ENCODE results near the gene GALK1. TPM values are rescaled to one million over a fixed set of nuclear protein-coding genes. Genes with fewer than 3 reads are reported as not detected.

GALK1 gene
- total RNA-seq, 5 donors from 2014 or later (not counting 1 experiment from before 2014, with no cell fraction given) = 8.4 to 35.7 (median 26.7) TPM

GRCh38 chr17:75806822-75807500 is 42.0 kb upstream of the GALK1 start:
- Mint-ChIP-seq H3K4me3 (no peak overlapping the region), H3K27me3 (no peaks in the 10 kb centered on the region), H3K9me3 (no peaks in the 10 kb centered on the region), H3K27ac (no peak overlapping the region), H3K4me1 (peaks cover 0 to 13% (median 6%) of the 10 kb centered on the region in 3 donors), H3K36me3 (peaks cover 5% of the 10 kb centered on the region)
- H3K9me3 ChIP-seq = no peaks in the 10 kb centered on the region
- H3K27me3 ChIP-seq (replicated peaks in 1 of 2; ENCODE audit: control insufficient read depth in 2 of 2, extremely low read depth in 1 of 2, insufficient read depth in 2 of 2, low read length in 1 of 2) = no peaks in the 10 kb centered on the region
- WGBS (ENCODE audit: insufficient coverage) = 96% methylated on average over 2 of the region's 4 CpGs
- CTCF ChIA-PET = interaction anchor here in 1 of 2 donors (1.2 kb wide), 1 partner anchor 47 kb away, joined by 4 read pairs; no protein-coding TSS in a partner anchor
- no peak overlapping the region for H3K27ac ChIP-seq (ENCODE audit: low read length)
- no peak for ATAC-seq (replicated peaks in 1 of 4)
- DNase-seq = peak in 1 of 35 experiments; percentile 7
- H3K36me3 ChIP-seq (ENCODE audit: control insufficient read depth in 2 of 2, extremely low read depth in 1 of 2, insufficient read depth in 1 of 2, low read length in 1 of 2) = peaks cover 17 to 27% of the 10 kb centered on the region in 2 donors
- peaks cover 2 to 4% of the 10 kb centered on the region in 2 experiments for H3K4me1 ChIP-seq (ENCODE audit: control insufficient read depth in 1 of 2, extremely low read depth in 1 of 2, insufficient read depth in 2 of 2, low read length in 2 of 2)
- POLR2A ChIA-PET = no interaction called here
- no peak overlapping the region for H3K4me3 ChIP-seq (ENCODE audit: control insufficient read depth in 1 of 2, extremely low read depth in 1 of 2, low read length in 1 of 2)

GRCh38 chr17:75803883-75804282 is 38.9 kb upstream of the GALK1 start:
- Mint-ChIP-seq H3K36me3 (peaks cover 12% of the 10 kb centered on the region), H3K4me3 (no peak overlapping the region), H3K27me3 (no peaks in the 10 kb centered on the region), H3K9me3 (no peaks in the 10 kb centered on the region), H3K27ac (peak overlapping the region in 1 of 2 donors; percentile 39), H3K4me1 (peaks cover 5 to 18% (median 6%) of the 10 kb centered on the region in 3 donors)
- peaks cover 2 to 4% of the 10 kb centered on the region in 2 experiments for H3K4me1 ChIP-seq (ENCODE audit: control insufficient read depth in 1 of 2, extremely low read depth in 1 of 2, insufficient read depth in 2 of 2, low read length in 2 of 2)
- CTCF ChIA-PET = interaction anchor here in 1 of 2 donors (0.5 to 0.8 kb wide), 3 partner anchors 50 to 517 kb away, joined by 3 to 5 read pairs (median 3); no protein-coding TSS in a partner anchor
- H3K9me3 ChIP-seq = no peaks in the 10 kb centered on the region
- no peaks in the 10 kb centered on the region for H3K27me3 ChIP-seq (replicated peaks in 1 of 2; ENCODE audit: control insufficient read depth in 2 of 2, extremely low read depth in 1 of 2, insufficient read depth in 2 of 2, low read length in 1 of 2)
- ATAC-seq (replicated peaks in 1 of 4) (no peak), DNase-seq (no peak)
- WGBS (ENCODE audit: insufficient coverage) = no CpG with 5 or more reads among the region's 1 CpG
- no peak overlapping the region for H3K4me3 ChIP-seq (ENCODE audit: control insufficient read depth in 1 of 2, extremely low read depth in 1 of 2, low read length in 1 of 2)
- H3K36me3 ChIP-seq (ENCODE audit: control insufficient read depth in 2 of 2, extremely low read depth in 1 of 2, insufficient read depth in 1 of 2, low read length in 1 of 2) = peaks cover 0 to 13% of the 10 kb centered on the region in 2 donors
- POLR2A ChIA-PET = interaction anchor here (0.6 to 1.0 kb wide), 4 partner anchors 8 to 162 kb away, joined by 3 to 4 read pairs (median 3); no protein-coding TSS in a partner anchor
- H3K27ac ChIP-seq (ENCODE audit: low read length) = no peak overlapping the region

- peaks cover 5 to 21% (median 9%) of the 10 kb centered on the region in 3 donors for H3K4me1 Mint-ChIP-seq
- ATAC-seq (replicated peaks in 1 of 4) = no peak
- H3K27ac ChIP-seq (ENCODE audit: low read length) = no peak overlapping the region
- H3K27me3 Mint-ChIP-seq = no peaks in the 10 kb centered on the region
- peaks cover 16% of the 10 kb centered on the region for H3K36me3 Mint-ChIP-seq
- DNase-seq = no peak
- H3K4me1 ChIP-seq (ENCODE audit: control insufficient read depth in 1 of 2, extremely low read depth in 1 of 2, insufficient read depth in 2 of 2, low read length in 2 of 2) = peaks cover 0 to 2% of the 10 kb centered on the region in 2 experiments
- ChIA-PET POLR2A (interaction anchor here in 1 of 2 donors (0.9 kb wide), 1 partner anchor 13 kb away, joined by 3 read pairs; no protein-coding TSS in a partner anchor), CTCF (interaction anchor here in 1 of 2 donors (0.6 to 0.9 kb wide), 2 partner anchors 16 to 216 kb away, joined by 4 read pairs; no protein-coding TSS in a partner anchor)
- H3K27me3 ChIP-seq (replicated peaks in 1 of 2; ENCODE audit: control insufficient read depth in 2 of 2, extremely low read depth in 1 of 2, insufficient read depth in 2 of 2, low read length in 1 of 2) = no peaks in the 10 kb centered on the region
- H3K9me3 Mint-ChIP-seq = no peaks in the 10 kb centered on the region
- H3K27ac Mint-ChIP-seq = no peak overlapping the region
- H3K4me3 Mint-ChIP-seq = no peak overlapping the region
- 100% methylated on average over 3 of the region's 4 CpGs for WGBS (ENCODE audit: insufficient coverage)
- H3K36me3 ChIP-seq (ENCODE audit: control insufficient read depth in 2 of 2, extremely low read depth in 1 of 2, insufficient read depth in 1 of 2, low read length in 1 of 2) = peaks cover 0 to 28% of the 10 kb centered on the region in 2 donors
- no peak overlapping the region for H3K4me3 ChIP-seq (ENCODE audit: control insufficient read depth in 1 of 2, extremely low read depth in 1 of 2, low read length in 1 of 2)
- no peaks in the 10 kb centered on the region for H3K9me3 ChIP-seq
Observed at GRCh38 chr17:75799402-75799801, 34.4 kb upstream of the GALK1 start.

- H3K4me3 Mint-ChIP-seq = no peak overlapping the region
- POLR2A ChIA-PET = interaction anchor here (0.6 to 0.7 kb wide), 6 partner anchors 8 to 1344 kb away, joined by 3 to 7 read pairs (median 4); no protein-coding TSS in a partner anchor
- 100% methylated on average over 4 of the region's 8 CpGs for WGBS (ENCODE audit: insufficient coverage)
Observed at GRCh38 chr17:75795820-75796607, 31.0 kb upstream of the GALK1 start.

GRCh38 chr17:75793460-75793859 is 28.5 kb upstream of the GALK1 start:
- H3K27ac Mint-ChIP-seq = peak overlapping the region; percentile 24 to 57
- H3K27me3 Mint-ChIP-seq = no peaks in the 10 kb centered on the region
- POLR2A ChIA-PET = no interaction called here
- no peaks in the 10 kb centered on the region for H3K9me3 ChIP-seq
- DNase-seq (no peak), ATAC-seq (replicated peaks in 1 of 4) (no peak)
- CTCF ChIA-PET = no interaction called here
- H3K36me3 ChIP-seq (ENCODE audit: control insufficient read depth in 2 of 2, extremely low read depth in 1 of 2, insufficient read depth in 1 of 2, low read length in 1 of 2) = peaks cover 0 to 30% of the 10 kb centered on the region in 2 donors
- H3K4me1 ChIP-seq (ENCODE audit: control insufficient read depth in 1 of 2, extremely low read depth in 1 of 2, insufficient read depth in 2 of 2, low read length in 2 of 2) = peaks cover 0 to 2% of the 10 kb centered on the region in 2 experiments
- H3K27ac ChIP-seq (ENCODE audit: low read length) = no peak overlapping the region
- WGBS (ENCODE audit: insufficient coverage) = no CpG with 5 or more reads among the region's 1 CpG
- H3K36me3 Mint-ChIP-seq = peaks cover 13% of the 10 kb centered on the region
- H3K4me3 ChIP-seq (ENCODE audit: control insufficient read depth in 1 of 2, extremely low read depth in 1 of 2, low read length in 1 of 2) = no peak overlapping the region
- no peak overlapping the region for H3K4me3 Mint-ChIP-seq
- H3K27me3 ChIP-seq (replicated peaks in 1 of 2; ENCODE audit: control insufficient read depth in 2 of 2, extremely low read depth in 1 of 2, insufficient read depth in 2 of 2, low read length in 1 of 2) = no peaks in the 10 kb centered on the region
- H3K4me1 Mint-ChIP-seq = peaks cover 15 to 39% (median 34%) of the 10 kb centered on the region in 3 donors
- H3K9me3 Mint-ChIP-seq = no peaks in the 10 kb centered on the region

More at GRCh38 chr17:75795820-75796607, 31.0 kb upstream of the GALK1 start:
- no peaks in the 10 kb centered on the region for H3K9me3 Mint-ChIP-seq
- H3K4me1 Mint-ChIP-seq = peaks cover 13 to 36% (median 28%) of the 10 kb centered on the region in 3 donors
- Histone ChIP-seq H3K27me3 (replicated peaks in 1 of 2; ENCODE audit: control insufficient read depth in 2 of 2, extremely low read depth in 1 of 2, insufficient read depth in 2 of 2, low read length in 1 of 2) (no peaks in the 10 kb centered on the region), H3K4me3 (ENCODE audit: control insufficient read depth in 1 of 2, extremely low read depth in 1 of 2, low read length in 1 of 2) (no peak overlapping the region), H3K36me3 (ENCODE audit: control insufficient read depth in 2 of 2, extremely low read depth in 1 of 2, insufficient read depth in 1 of 2, low read length in 1 of 2) (peaks cover 0 to 41% of the 10 kb centered on the region in 2 donors), H3K9me3 (no peaks in the 10 kb centered on the region), H3K27ac (ENCODE audit: low read length) (no peak overlapping the region), H3K4me1 (ENCODE audit: control insufficient read depth in 1 of 2, extremely low read depth in 1 of 2, insufficient read depth in 2 of 2, low read length in 2 of 2) (peaks cover 0 to 2% of the 10 kb centered on the region in 2 experiments)
- H3K27ac Mint-ChIP-seq = no peak overlapping the region
- H3K36me3 Mint-ChIP-seq = peaks cover 17% of the 10 kb centered on the region
- no peaks in the 10 kb centered on the region for H3K27me3 Mint-ChIP-seq
- no peak for DNase-seq
- ATAC-seq (replicated peaks in 1 of 4) = no peak
- CTCF ChIA-PET = interaction anchor here in 1 of 2 donors (1.2 kb wide), 1 partner anchor 10 kb away, joined by 4 read pairs; no protein-coding TSS in a partner anchor

GRCh38 chr17:75791254-75791653 is 26.3 kb upstream of the GALK1 start:
- Mint-ChIP-seq H3K27me3 (no peaks in the 10 kb centered on the region), H3K9me3 (no peaks in the 10 kb centered on the region), H3K27ac (no peak overlapping the region), H3K4me1 (peaks cover 26 to 48% (median 47%) of the 10 kb centered on the region in 3 donors), H3K4me3 (no peak overlapping the region), H3K36me3 (peaks cover 9% of the 10 kb centered on the region)
- Histone ChIP-seq H3K27me3 (replicated peaks in 1 of 2; ENCODE audit: control insufficient read depth in 2 of 2, extremely low read depth in 1 of 2, insufficient read depth in 2 of 2, low read length in 1 of 2) (no peaks in the 10 kb centered on the region), H3K36me3 (ENCODE audit: control insufficient read depth in 2 of 2, extremely low read depth in 1 of 2, insufficient read depth in 1 of 2, low read length in 1 of 2) (peaks cover 0 to 23% of the 10 kb centered on the region in 2 donors), H3K4me3 (ENCODE audit: control insufficient read depth in 1 of 2, extremely low read depth in 1 of 2, low read length in 1 of 2) (no peak overlapping the region), H3K27ac (ENCODE audit: low read length) (no peak overlapping the region), H3K4me1 (ENCODE audit: control insufficient read depth in 1 of 2, extremely low read depth in 1 of 2, insufficient read depth in 2 of 2, low read length in 2 of 2) (peaks cover 10 to 14% of the 10 kb centered on the region in 2 experiments), H3K9me3 (no peaks in the 10 kb centered on the region)
- ATAC-seq (replicated peaks in 1 of 4) = no peak
- no peak for DNase-seq
- ChIA-PET POLR2A (interaction anchor here in 1 of 2 donors (0.5 to 0.9 kb wide), 3 partner anchors 8 to 442 kb away, joined by 3 to 5 read pairs (median 3); partner anchors contain the start of gene WBP2), CTCF (interaction anchor here (0.6 to 1.0 kb wide), 3 partner anchors 11 to 215 kb away, joined by 3 read pairs; a partner anchor contains a TSS)
- no CpG with 5 or more reads among the region's 6 CpGs for WGBS (ENCODE audit: insufficient coverage)

Data from T-cell (primary cell).